GM19397 (cell line): Measurements from ENCODE around the gene ITGB5.
"Not testable (repeated sequence)": the region's sequence is repeated elsewhere in the genome, so short reads cannot be mapped to it uniquely, and the experiment has no call there.

Source experiments
- ATAC-seq: cut with Tn5 transposase; IDR thresholded peaks from one replicate; pipeline ENCODE4 v1.9.1; 2021; ENCODE audit warnings: mild to moderate bottlenecking, moderate library complexity; ENCODE audit not compliant: unreplicated experiment

The ITGB5 gene

DNA sequence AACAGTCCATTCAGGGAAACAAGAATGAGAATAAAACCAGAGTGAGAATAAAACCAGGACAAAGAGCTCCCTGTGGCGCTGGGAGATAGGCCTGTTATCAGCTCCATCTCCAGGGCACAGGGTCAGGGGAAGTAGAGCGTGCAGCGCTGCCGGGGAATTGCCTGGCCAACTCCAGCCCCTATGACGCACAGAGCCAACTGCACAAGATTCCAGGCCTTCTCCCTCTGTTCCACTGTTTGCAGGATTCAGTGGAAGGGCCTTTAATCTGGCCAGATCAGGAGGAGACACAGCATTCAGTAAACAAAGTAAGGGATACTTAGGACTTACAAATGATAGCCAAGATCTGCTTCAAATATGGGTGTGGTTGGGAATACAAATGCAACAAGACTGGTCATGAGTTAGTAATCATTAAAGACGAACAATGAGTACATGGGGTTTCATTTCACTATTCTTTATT, 49.4 kb downstream of the ITGB5 start:
- no peak for ATAC-seq

- ATAC-seq = no peak
These were observed 50.1 kb downstream of the ITGB5 start for GRCh38 chr3:124837065-124837464.

- ATAC-seq = no peak
These were observed 50.7 kb downstream of the ITGB5 start for GRCh38 chr3:124836448-124836847.

- ATAC-seq = peak; percentile 94
These were observed 52.1 kb downstream of the ITGB5 start for GRCh38 chr3:124834723-124835718.

- no peak for ATAC-seq
These were observed 53.3 kb downstream of the ITGB5 start for GRCh38 chr3:124833710-124834332.

GRCh38 chr3:124832782-124833709, 54.1 kb downstream of the ITGB5 start:
- no peak for ATAC-seq

DNA sequence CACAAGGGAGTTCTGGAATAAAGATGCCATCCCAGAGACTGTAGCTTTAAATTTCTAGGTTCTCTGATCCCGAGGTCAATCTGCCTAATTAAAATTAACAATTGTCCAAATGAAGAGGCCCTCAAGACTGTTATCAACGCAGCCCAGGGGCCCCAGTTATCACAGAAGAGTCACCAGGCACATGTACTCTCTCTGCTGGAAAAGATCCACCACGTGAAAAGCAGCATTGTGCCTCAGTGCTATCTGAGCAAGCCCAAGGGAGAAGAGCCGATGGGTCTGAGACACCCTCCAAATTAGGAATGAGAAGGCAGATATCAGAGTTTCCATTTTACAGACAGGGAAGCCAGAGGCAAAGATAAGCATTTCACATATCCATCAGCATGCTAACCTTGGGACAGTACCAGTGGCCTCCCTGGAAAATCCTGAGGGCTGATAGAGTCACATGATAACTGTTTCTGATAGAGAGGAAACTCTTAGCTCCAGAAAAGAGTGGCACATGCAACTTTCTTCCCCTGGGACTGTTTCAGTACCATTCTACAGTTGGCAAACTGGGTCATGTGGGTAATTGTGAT, 55.5 kb downstream of the ITGB5 start:
- ATAC-seq = no peak

DNA sequence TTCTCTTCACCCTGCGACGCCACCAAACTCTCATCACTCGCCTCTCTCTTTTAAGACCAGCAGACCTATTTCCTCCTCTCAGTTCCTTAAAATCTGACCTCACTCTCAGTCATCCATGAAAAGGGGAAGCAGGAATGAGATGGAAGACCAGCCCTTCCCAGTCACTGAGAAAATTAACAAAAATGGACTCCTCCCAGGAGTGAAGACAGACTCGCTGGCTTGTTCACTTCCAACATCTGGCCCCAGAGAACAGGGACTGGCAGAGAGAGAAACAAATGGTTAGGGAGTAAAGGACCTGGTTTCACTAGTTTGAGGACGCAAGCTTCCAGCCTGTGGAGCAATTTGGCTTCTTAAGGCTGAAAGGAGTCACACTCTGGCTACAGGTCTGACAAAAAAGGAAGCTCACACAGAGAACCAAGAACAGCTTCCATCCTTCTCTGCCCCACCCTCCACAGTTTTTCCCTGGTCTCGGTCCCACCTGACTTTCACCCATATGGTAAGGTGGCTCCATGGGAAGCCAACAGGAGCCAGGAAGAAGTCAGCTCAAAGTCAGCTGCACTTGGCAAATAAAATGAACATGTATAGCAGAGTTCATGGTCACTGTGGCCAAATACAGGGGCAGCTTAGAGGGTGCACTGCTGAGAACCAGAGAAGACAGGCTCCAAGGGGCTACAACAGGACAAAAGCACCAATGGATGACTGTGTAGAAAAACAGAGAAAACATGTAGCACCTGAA, 57.2 kb downstream of the ITGB5 start:
- ATAC-seq = no peak

DNA sequence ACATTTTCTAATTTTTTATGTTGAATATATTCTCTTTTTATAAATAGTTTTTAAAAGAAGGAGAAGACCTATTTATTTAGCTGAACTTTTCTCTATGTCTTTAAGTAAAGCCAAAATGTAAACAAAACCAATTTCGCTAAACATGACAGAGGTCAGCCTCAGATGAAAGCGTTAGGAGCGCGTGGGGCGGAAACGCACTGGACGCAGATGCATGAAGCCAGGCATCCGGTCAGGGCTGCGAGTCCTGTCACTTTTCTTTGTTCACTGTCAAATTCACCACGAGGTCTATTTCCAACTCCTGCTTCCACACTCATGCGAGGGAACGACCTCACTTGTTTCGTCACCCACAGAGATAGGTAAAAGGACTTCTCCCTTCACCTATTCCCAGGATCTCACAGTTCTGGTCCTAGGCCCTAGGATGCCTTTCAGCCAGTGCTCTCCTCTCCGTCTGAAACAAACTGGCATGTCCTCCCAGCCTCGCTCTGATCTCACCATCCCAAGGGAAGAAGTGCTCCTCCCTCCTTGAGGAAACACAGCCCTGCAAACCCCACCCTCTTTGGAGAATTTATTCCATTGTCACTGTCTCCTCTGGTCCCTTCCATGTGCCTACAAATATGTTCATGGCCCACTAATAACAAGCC, 57.9 kb downstream of the ITGB5 start:
- ATAC-seq = no peak

- not testable (repeated sequence) for ATAC-seq
These were observed 59.5 kb downstream of the ITGB5 start for GRCh38 chr3:124827476-124828206.

DNA sequence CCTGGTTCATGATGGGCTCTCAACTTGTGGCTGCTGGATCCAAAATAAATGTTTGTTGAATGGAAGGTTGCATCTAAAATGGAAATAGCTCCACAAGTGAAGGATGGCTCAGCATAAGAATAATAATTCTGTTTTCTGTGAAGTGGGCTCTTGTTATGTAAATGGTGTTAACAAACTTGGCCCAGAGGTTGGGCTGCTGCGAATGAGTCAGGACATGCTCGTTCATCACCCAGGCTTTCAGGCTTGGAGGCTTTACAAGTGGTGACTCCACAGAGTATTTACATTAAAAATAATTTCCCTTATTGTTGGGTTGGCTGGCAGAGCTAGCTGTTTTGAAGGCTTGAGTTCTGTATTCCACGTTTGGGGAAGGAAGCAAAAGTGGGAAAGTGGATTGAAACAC, 60.5 kb downstream of the ITGB5 start:
- no peak for ATAC-seq

DNA sequence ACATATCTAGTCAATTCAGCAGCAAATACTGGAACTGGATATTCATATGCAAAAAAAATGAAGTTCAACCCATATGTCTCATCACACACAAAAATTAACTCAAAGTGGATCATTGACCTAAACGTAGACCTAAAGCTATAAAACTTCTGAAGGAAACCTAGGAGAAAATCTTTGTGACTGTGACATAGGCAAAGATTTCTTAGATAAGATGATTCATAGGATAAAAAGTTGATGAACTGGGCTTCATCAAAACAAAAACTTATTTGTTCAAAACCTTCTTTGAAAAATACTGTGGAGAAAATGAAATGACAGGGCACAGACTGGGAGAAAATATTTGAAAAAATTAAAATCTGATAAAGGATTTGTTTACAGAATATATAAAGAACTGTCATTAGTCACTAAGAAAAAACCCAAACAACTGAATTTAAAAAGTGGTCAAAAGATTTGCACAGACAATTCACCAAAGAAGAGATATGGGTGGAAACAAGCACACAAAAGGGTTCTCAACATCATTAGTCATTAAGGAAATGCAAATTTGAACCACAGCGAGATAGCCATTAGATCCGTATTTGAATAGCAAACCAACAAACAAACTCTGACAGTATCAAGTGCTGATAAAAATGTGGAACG, 62.8 kb downstream of the ITGB5 start:
- ATAC-seq = no peak

GRCh38 chr3:124823648-124824047, 63.5 kb downstream of the ITGB5 start:
- no peak for ATAC-seq

- no peak for ATAC-seq
These were observed 64.0 kb downstream of the ITGB5 start for GRCh38 chr3:124823206-124823605.

DNA sequence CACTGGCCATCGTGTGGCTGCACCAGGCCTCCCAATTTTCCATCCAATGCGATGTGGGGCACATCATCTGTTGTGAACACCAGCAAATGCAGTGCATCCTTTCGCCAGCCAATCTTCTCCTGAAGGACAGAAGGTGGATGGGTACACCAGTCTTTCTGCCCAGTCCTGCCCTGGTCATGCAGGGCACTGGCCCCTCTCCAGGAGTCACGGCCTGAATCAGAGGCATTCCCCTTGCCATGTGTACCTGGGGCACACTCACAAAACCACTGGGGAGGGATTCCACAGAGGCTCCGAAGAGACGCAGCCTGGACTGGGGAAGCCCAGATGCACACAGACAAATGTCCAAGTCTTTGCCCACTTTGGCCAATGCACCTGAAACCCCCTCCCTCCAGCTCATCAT, 65.8 kb downstream of the ITGB5 start:
- ATAC-seq = no peak

GRCh38 chr3:124818398-124819091, 68.6 kb downstream of the ITGB5 start:
- no peak for ATAC-seq

- ATAC-seq = no peak
These were observed 70.1 kb downstream of the ITGB5 start for GRCh38 chr3:124817079-124817478.

DNA sequence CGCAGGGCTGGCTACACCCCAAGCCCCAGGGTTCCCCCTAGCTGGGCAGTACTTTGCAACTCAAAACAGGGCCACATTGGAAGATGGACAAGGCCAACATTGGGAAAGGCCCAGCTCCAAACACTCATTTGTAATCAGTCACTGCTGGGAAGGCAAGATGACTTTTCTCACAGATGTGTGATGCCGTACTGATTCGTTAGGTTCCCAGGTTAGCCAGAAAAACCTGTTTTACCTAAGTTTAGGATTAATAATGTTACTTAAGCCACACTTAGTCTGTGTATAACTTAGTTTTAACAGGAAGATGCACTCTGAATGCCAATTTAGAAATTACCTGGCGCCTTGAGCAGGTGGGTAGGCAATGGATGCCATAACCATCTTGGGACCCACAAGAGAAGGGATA, 71.0 kb downstream of the ITGB5 start:
- ATAC-seq = no peak
